Activated CD4-positive, alpha-beta T cell treated with anti-CD3 and anti-CD28 coated beads for 48 hours (primary cell): ENCODE results near the gene MRPS11.
"Not testable (repeated sequence)": the region's sequence is repeated elsewhere in the genome, so short reads cannot be mapped to it uniquely, and the experiment has no call there.

Source experiments
- DNase-seq: peaks from one replicate; pipeline ENCODE4 v3.0.0-alpha.2; 2020

The MRPS11 gene

GRCh38 chr15:88497109-88497765, 29.7 kb downstream of the MRPS11 start:
- DNase-seq, result no peak

DNA sequence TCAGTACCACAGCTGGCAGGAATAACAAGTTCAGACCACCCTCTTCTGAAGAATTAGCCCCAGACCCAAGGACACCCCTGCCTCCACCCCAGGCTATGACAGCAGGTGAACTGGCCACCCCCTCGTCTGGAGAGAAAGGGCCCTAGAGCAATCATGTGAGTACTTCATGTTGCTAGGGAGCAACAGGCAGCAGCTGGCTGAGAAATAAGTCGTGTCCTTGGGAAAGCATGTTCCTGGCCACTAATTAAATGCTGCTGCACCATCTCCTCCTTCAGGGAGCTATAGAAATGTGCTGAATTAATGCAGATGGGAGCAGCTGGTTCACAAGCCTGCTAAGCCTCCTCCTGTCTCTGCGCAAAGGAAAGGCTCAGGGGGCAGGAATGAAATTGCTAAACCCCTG, 31.5 kb downstream of the MRPS11 start:
- DNase-seq, result no peak

GRCh38 chr15:88504445-88504844, 36.9 kb downstream of the MRPS11 start:
- DNase-seq, result no peak

DNA sequence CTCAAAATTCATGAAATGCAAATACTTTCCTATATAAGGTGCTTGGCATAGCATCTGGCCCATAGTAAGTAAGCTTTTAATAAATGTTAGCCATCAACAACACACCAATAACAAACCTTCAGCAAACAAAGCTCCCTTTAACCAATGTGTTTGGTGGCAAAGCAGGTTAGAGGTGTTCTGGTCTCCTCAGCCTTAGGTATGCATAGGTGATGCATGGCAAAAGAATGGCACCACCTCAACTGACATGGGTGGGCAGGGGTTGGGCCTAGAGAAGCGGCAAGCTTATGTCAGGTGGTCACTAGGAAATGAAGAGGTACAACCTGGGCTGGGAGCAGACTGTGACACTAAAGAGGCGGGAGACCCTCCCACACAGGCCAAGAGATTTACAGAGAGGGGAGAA, 38.2 kb downstream of the MRPS11 start:
- no peak for DNase-seq

DNA sequence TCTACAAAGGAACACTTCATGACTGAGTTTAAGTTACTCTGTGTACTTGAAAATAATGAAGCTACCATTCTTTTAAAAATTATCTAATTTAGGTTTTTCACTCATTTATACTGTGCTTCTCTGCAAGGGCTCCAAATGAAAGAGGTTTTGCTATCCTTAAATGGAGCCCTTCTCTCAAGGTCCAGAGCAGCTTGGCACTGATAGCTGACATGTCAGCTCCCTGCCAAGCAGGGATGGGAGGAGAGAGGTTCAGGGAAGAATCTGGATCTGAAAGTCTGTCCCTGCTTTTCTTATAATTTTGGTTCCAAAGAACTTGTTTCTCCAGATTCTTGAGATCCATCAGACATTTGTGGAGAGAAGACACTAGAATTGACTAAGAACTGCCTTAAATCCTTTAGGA, 39.1 kb downstream of the MRPS11 start:
- no peak for DNase-seq

GRCh38 chr15:88509321-88509720, 41.8 kb downstream of the MRPS11 start:
- no peak for DNase-seq

GRCh38 chr15:88509964-88510363, 42.5 kb downstream of the MRPS11 start:
- no peak for DNase-seq

- DNase-seq, result no peak
These were observed 43.7 kb downstream of the MRPS11 start for GRCh38 chr15:88511161-88511560.

- no peak for DNase-seq
These were observed 44.6 kb downstream of the MRPS11 start for GRCh38 chr15:88512078-88512477.

- DNase-seq, result no peak
These were observed 45.1 kb downstream of the MRPS11 start for GRCh38 chr15:88512601-88513000.

GRCh38 chr15:88513195-88513594, 45.7 kb downstream of the MRPS11 start:
- DNase-seq, result no peak

GRCh38 chr15:88518903-88519302, 51.4 kb downstream of the MRPS11 start:
- no peak for DNase-seq

GRCh38 chr15:88524094-88524493, 56.6 kb downstream of the MRPS11 start:
- DNase-seq, result not testable (repeated sequence)

DNA sequence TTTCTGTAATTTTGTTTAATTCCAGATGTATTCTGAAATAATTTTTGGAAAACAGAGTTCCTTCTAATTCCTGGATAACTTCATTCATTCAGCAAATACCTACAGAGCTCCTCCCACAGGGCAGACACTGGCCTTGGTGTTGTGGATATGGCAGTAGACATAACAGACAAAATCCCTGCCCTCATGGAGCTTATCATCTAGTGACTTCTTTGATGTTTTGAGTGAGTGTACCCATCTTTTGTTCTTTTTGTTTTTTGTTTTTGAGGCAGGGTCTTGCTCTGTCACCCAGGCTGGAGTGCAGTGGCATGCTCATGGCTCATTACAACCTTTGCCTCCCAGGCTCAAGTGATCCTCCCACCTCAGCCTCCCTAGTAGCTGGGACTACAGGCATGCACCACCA, 57.9 kb downstream of the MRPS11 start:
- DNase-seq, result no peak

DNA sequence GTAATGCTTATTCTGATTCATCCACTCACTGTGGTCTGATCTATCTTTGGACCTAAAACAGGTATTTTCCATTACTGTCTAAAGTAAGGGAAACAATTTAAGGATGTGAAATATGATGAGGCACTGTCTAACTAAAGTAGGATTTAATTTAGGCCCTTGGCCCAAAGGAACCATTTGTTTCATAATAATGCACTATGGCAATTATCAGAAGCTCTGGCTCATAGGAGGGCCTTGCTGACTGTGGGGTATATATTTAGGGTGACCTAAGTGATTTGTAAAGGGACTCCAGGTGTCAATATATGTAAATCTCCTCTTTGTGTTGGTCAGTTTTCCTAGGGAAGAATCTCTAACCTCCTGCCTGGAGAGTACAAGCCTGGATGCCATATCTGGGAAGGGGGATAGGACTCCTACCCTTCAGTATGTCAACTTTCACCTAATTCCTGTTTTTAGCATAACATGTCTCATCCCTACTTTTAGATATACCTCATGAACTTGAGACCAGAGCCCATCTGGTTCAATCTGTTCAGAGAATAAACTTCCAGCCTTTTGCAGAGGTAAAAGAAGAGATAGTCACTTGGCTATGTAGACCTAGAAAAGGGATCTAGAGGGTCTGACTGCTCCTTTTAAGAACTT, 58.9 kb downstream of the MRPS11 start:
- DNase-seq, result no peak

- DNase-seq, result no peak
These were observed 61.6 kb downstream of the MRPS11 start for GRCh38 chr15:88529021-88529630.
